Vagina (tissue), 2 donors: ENCODE measurements around the gene ZNF628. TPM values are rescaled to one million over a fixed set of nuclear protein-coding genes. Genes with fewer than 3 reads are reported as not detected.
"Not testable (repeated sequence)": the region's sequence is repeated elsewhere in the genome, so short reads cannot be mapped to it uniquely, and the experiment has no call there.

Source experiments
- DNase-seq, 2 donors: peaks; one replicate each; pipeline ENCODE4 v3.0.0-alpha.2; 2017; ENCODE audit errors: extremely low spot score in 2 of 2
- H3K27ac ChIP-seq: fragments of 200-600 bp; sonication (generic); one replicate; pipeline ENCODE4 v1.5.1; 2019
- H3K27me3 ChIP-seq: fragments of 200-600 bp; sonication (generic); one replicate; pipeline ENCODE4 v1.5.1; 2019
- H3K36me3 ChIP-seq, 2 donors: fragments of 200-600 bp; sonication (generic); one replicate each; pipeline ENCODE4 v1.5.1; 2017 to 2019
- H3K4me1 ChIP-seq: fragments of 200-600 bp; sonication (generic); one replicate; pipeline ENCODE4 v1.5.1; 2019
- H3K4me3 ChIP-seq, 2 donors: fragments of 200-600 bp; sonication (generic); 1 replicate in 1 of 2; 2 replicates in 1 of 2; pipeline ENCODE4 v1.5.1; 2016 to 2019
- H3K9me3 ChIP-seq: fragments of 200-600 bp; sonication (generic); one replicate; pipeline ENCODE4 v1.5.1; 2019
- POLR2A ChIP-seq, 2 donors: fragments of 450-650 bp; IDR thresholded peaks; one replicate each; pipeline ENCODE4 v1.6.1; 2017; ENCODE audit warnings: antibody characterized with exemption in 2 of 2, mild to moderate bottlenecking in 2 of 2, moderate library complexity in 2 of 2
- POLR2AphosphoS5 ChIP-seq, 2 donors: sonication (generic); formaldehyde crosslinking; IDR thresholded peaks; one replicate each; pipeline ENCODE4 v1.9.0; 2017; ENCODE audit warnings: antibody characterized with exemption in 2 of 2, mild to moderate bottlenecking in 2 of 2, low read depth in 1 of 2; ENCODE audit not compliant: insufficient read depth in 1 of 2
- intact Hi-C: fragments of 100-400 bp; cut with DNase I; formaldehyde crosslinking; loops from one replicate; pipeline ENCODE4 v1.15.1; 2023
- total RNA-seq: library from RNA; depleted of rRNA; stranded (reverse); fragments of >200 nt; gene quantifications from one replicate; pipeline ENCODE4 v1.2.3, GENCODE V29; 2016
- TF ChIP-seq, protein P1 (sequence below), 3 experiments: fragments of 450-650 bp in 2 of 3; fragments of 200-600 bp in 1 of 3; sonication (generic) in 1 of 3; IDR thresholded peaks; one replicate each; pipeline ENCODE4 v1.5.1; 2017 to 2019; ENCODE audit warnings: antibody characterized with exemption in 3 of 3, mild to moderate bottlenecking in 2 of 3, moderate library complexity in 2 of 3

Gene ZNF628
- total RNA-seq, 1 donor from 2014 or later = 2.7 TPM

DNA sequence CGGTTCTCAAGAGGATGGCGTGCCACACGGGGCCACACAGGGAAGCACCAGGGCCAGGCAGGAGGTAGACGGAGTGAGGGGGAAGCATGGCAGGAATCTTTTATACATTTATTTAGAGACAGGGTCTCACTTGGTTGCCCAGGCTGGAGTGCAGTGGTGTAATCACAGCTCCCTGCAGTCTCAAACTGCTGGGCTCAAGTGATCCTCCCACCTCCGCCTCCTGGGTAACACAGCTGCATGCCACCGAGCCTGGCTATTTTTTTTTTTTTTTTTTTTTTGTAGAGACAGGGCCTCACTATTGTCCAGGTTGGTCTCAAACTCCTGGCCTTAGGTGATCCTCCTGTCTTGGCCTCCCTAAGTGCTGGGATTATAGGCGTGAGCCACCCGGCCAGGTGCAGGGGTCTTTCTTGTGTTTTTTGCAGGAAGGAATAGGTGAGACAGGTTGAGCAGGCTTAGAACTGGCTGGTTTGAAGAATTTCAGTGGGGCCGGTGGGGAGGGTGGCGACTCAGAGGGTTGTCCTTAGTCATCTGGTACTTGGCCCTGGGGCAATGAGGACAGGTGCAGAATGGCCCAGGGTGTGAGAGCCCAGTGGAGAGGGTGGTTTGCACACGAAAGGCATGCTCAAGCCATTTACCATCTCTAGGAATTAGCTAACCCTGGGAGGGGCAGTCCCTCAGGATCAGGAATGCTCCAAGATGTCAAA is 19.4 kb downstream of the ZNF628 start:
- Histone ChIP-seq H3K36me3 (peaks cover 0 to 9% of the 10 kb centered on the region in 2 donors), H3K27me3 (no peaks in the 10 kb centered on the region), H3K9me3 (no peaks in the 10 kb centered on the region), H3K4me1 (peaks cover 33% of the 10 kb centered on the region), H3K27ac (peak overlapping the region; percentile 96), H3K4me3 (no peak overlapping the region)
- intact Hi-C loops = no loop called here
- no peak for DNase-seq
- TF ChIP-seq POLR2A (IDR thresholded peaks at IDR 0.05) (no peak), POLR2AphosphoS5 (IDR thresholded peaks at IDR 0.05; ENCODE audit: insufficient read depth in 1 of 2, low read depth in 1 of 2) (no peak)
- TF ChIP-seq, protein P1, sequence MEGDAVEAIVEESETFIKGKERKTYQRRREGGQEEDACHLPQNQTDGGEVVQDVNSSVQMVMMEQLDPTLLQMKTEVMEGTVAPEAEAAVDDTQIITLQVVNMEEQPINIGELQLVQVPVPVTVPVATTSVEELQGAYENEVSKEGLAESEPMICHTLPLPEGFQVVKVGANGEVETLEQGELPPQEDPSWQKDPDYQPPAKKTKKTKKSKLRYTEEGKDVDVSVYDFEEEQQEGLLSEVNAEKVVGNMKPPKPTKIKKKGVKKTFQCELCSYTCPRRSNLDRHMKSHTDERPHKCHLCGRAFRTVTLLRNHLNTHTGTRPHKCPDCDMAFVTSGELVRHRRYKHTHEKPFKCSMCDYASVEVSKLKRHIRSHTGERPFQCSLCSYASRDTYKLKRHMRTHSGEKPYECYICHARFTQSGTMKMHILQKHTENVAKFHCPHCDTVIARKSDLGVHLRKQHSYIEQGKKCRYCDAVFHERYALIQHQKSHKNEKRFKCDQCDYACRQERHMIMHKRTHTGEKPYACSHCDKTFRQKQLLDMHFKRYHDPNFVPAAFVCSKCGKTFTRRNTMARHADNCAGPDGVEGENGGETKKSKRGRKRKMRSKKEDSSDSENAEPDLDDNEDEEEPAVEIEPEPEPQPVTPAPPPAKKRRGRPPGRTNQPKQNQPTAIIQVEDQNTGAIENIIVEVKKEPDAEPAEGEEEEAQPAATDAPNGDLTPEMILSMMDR (IDR thresholded peaks at IDR 0.05) = no peak

DNA sequence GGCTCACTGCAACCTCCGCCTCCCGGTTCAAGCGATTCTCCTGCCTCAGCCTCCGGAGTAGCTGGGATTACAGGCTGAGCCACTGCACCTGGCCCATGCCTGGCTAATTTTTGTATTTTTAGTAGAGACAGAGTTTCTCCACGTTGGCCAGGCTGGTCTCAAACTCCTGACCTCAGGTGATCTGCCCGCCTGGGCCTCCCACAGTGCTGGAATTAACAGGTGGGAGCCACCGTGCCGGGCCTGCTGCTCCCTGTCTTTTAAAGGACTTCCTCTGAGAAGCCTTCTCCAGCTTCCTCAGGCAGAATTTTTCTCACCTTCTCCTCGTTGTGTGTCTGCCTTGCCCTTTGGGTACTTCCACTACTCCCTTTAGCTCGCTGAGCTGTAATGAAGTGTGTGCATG is 20.4 kb downstream of the ZNF628 start:
- H3K36me3 ChIP-seq, H3K9me3 ChIP-seq, DNase-seq, intact Hi-C loops, H3K4me3 ChIP-seq, H3K27ac ChIP-seq, H3K27me3 ChIP-seq: not testable (repeated sequence)
- peaks cover 25% of the 10 kb centered on the region for H3K4me1 ChIP-seq

DNA sequence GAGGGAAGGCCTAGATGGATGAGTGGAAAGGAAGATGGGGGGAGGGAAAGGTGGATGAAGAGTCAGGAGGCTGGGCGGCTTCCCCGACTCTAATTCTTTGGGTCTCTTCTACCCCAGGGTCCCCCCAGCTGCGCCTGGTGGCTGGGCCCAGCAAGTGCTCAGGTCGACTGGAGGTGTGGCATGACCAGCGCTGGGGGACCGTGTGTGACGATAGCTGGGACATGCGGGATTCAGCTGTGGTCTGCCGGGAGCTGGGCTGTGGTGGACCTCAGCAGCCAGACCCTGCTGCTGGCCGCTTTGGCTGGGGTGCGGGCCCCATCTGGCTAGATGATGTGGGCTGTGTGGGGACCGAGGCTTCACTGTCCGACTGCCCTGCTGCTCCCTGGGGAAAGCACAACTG is 21.3 kb downstream of the ZNF628 start:
- H3K36me3 ChIP-seq = peaks cover 0 to 9% of the 10 kb centered on the region in 2 donors
- no peaks in the 10 kb centered on the region for H3K9me3 ChIP-seq
- DNase-seq = no peak
- peaks cover 15% of the 10 kb centered on the region for H3K4me1 ChIP-seq
- no peak overlapping the region for H3K27ac ChIP-seq
- H3K27me3 ChIP-seq = no peaks in the 10 kb centered on the region
- no peak overlapping the region for H3K4me3 ChIP-seq
- intact Hi-C loops = no loop called here
- TF ChIP-seq, protein P1 (IDR thresholded peaks at IDR 0.05) = no peak
- TF ChIP-seq POLR2AphosphoS5 (IDR thresholded peaks at IDR 0.05; ENCODE audit: insufficient read depth in 1 of 2, low read depth in 1 of 2) = no peak

DNA sequence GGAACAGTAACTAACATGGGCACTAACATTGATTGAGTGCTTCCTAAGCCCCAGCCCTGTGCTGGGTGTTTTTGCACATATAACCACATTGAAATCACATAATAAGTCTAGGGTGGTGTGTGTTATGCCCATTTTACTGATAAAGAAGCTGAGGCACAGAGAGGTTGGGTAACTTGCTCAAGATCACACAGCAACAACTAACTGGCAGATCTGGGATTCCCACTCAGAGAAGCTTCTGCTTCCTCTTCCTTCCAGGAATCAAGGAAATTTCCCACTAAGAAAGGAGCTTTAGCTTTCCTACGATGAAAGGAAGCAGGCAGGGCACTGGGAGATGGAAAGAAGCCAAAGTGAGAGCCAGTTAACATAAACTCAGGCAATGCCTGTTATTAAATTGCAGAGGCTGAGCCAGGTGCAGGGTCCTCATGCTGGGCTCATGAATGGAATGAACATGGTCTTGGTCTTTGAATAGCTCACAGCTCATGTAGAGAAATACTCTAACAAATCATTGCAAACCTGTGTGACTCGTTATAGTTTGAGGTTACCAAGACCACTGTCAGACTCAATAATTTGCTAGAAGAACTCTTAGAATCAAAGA is 21.9 kb downstream of the ZNF628 start:
- Histone ChIP-seq H3K4me1 (peaks cover 12% of the 10 kb centered on the region), H3K4me3 (no peak overlapping the region), H3K27me3 (no peaks in the 10 kb centered on the region), H3K9me3 (no peaks in the 10 kb centered on the region), H3K27ac (no peak overlapping the region), H3K36me3 (peaks cover 0 to 9% of the 10 kb centered on the region in 2 donors)
- intact Hi-C loops = no loop called here
- no peak for DNase-seq
- TF ChIP-seq, protein P1 (IDR thresholded peaks at IDR 0.05) = no peak

DNA sequence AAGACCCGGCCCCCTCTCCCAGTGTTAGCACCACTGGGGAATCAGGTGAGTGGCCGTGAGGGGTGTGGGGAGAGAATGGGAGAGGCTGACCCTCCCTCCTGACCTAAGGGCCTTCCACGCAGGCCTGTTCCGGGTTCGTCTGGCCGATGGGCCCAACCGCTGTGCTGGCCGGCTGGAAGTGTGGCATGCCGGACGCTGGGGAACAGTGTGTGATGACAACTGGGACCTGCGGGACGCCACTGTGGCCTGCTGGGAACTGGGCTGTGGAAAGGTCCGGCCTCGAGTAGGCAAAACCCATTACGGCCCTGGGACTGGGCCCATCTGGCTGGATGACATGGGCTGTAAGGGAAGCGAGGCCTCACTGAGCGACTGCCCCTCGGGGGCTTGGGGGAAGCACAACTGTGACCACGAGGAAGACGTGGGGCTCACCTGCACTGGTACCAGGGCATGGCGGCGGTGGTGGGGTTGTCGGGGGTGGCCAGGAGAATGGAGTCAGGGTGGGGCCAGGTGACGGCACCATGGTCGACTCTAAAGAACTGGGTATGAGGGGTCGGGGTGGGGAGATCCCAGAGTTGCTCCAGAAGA is 24.0 kb downstream of the ZNF628 start:
- Histone ChIP-seq H3K9me3 (no peaks in the 10 kb centered on the region), H3K27ac (no peak overlapping the region), H3K4me1 (peaks cover 10% of the 10 kb centered on the region), H3K27me3 (no peaks in the 10 kb centered on the region), H3K36me3 (peaks cover 0 to 9% of the 10 kb centered on the region in 2 donors), H3K4me3 (no peak overlapping the region)
- no peak for DNase-seq
- TF ChIP-seq POLR2AphosphoS5 (IDR thresholded peaks at IDR 0.05; ENCODE audit: insufficient read depth in 1 of 2, low read depth in 1 of 2) (no peak), POLR2A (IDR thresholded peaks at IDR 0.05) (no peak)
- TF ChIP-seq, protein P1 (IDR thresholded peaks at IDR 0.05) = no peak
- intact Hi-C loops = loop anchor here (5.0 to 10.0 kb wide), 3 partner anchors 33 to 356 kb away; partner anchors contain the start of gene TNNT1
